GM23338 (cell line): Measurements from ENCODE around the gene SLC7A4. TPM values are rescaled to one million over a fixed set of nuclear protein-coding genes. Genes with fewer than 3 reads are reported as not detected.

Source experiments
- ATAC-seq: fragments of 200-7000 bp; cut with Tn5 transposase; 3 replicates; pipeline ENCODE4 v1.9.1; 2020
- DNase-seq: peaks from one replicate; pipeline ENCODE4 v3.0.0-alpha.2; 2015; ENCODE audit warnings: low spot score
- H2AFZ ChIP-seq: fragments of 200-600 bp; sonication (generic); 2 replicates; pipeline ENCODE4 v1.8.0; 2016; ENCODE audit warnings: antibody characterized with exemption, mild to moderate bottlenecking, moderate library complexity
- H3F3A ChIP-seq: fragments of 200-600 bp; sonication (generic); replicated peaks from 2 replicates; pipeline ENCODE4 v1.8.0; 2017; ENCODE audit warnings: antibody characterized with exemption, mixed run types, low read depth
- H3K27ac ChIP-seq: fragments of 200-600 bp; sonication (generic); 2 replicates; pipeline ENCODE4 v1.6.1; 2016; ENCODE audit warnings: low read depth
- H3K27me3 ChIP-seq: fragments of 200-600 bp; sonication (generic); 2 replicates; pipeline ENCODE4 v1.8.0; 2016; ENCODE audit warnings: mild to moderate bottlenecking, mixed run types, moderate library complexity; ENCODE audit not compliant: insufficient read depth
- H3K36me3 ChIP-seq: fragments of 200-600 bp; sonication (generic); 2 replicates; pipeline ENCODE4 v1.8.0; 2016; ENCODE audit warnings: mild to moderate bottlenecking; ENCODE audit not compliant: insufficient read depth
- H3K4me1 ChIP-seq: fragments of 200-600 bp; sonication (generic); 2 replicates; pipeline ENCODE4 v1.8.0; 2016; ENCODE audit warnings: mild to moderate bottlenecking, moderate library complexity; ENCODE audit not compliant: insufficient read depth
- H3K4me2 ChIP-seq: fragments of 200-600 bp; sonication (generic); 2 replicates; pipeline ENCODE4 v1.7.1; 2017; ENCODE audit warnings: mixed run types
- H3K4me3 ChIP-seq: fragments of 200-600 bp; sonication (generic); 2 replicates; pipeline ENCODE4 v1.6.1; 2016; ENCODE audit warnings: mixed run types
- H3K79me2 ChIP-seq: fragments of 200-600 bp; sonication (generic); replicated peaks from 2 replicates; pipeline ENCODE4 v1.8.0; 2017; ENCODE audit warnings: mild to moderate bottlenecking; ENCODE audit not compliant: insufficient read depth
- H3K9me2 ChIP-seq: fragments of 200-600 bp; sonication (generic); 2 replicates; pipeline ENCODE4 v1.8.0; 2017; ENCODE audit not compliant: insufficient read depth
- H4K20me1 ChIP-seq: fragments of 200-600 bp; sonication (generic); replicated peaks from 2 replicates; pipeline ENCODE4 v1.8.0; 2017; ENCODE audit warnings: mild to moderate bottlenecking; ENCODE audit not compliant: insufficient read depth
- H3K27ac Mint-ChIP-seq: 2 replicates; pipeline ENCODE4 v1.8.0; 2020; ENCODE audit warnings: inconsistent platforms, mild to moderate bottlenecking, moderate library complexity, mixed read lengths
- H3K27me3 Mint-ChIP-seq: 3 replicates; pipeline ENCODE4 v1.8.0; 2022; ENCODE audit warnings: low read depth, mild to moderate bottlenecking, moderate library complexity, mixed read lengths, inconsistent platforms; ENCODE audit not compliant: insufficient read depth, poor library complexity
- H3K36me3 Mint-ChIP-seq: 3 replicates; pipeline ENCODE4 v1.8.0; 2021; ENCODE audit warnings: low read depth, mild to moderate bottlenecking, inconsistent platforms, moderate library complexity, mixed read lengths
- H3K4me1 Mint-ChIP-seq: 3 replicates; pipeline ENCODE4 v1.8.0; 2020; ENCODE audit warnings: mild to moderate bottlenecking, inconsistent platforms, mixed read lengths
- H3K4me3 Mint-ChIP-seq: 3 replicates; pipeline ENCODE4 v1.8.0; 2021; ENCODE audit warnings: moderate library complexity, mild to moderate bottlenecking, inconsistent platforms, mixed read lengths
- H3K9me3 Mint-ChIP-seq: 3 replicates; pipeline ENCODE4 v1.8.0; 2020; ENCODE audit warnings: moderate library complexity, mild to moderate bottlenecking, inconsistent platforms, mixed read lengths
- EZH2 ChIP-seq: fragments of 200-600 bp; sonication (generic); IDR thresholded peaks from one replicate; pipeline ENCODE4 v1.8.0; 2017; ENCODE audit warnings: antibody characterized with exemption, mild to moderate bottlenecking, low read depth; ENCODE audit not compliant: unreplicated experiment
- NANOG ChIP-seq: IDR thresholded peaks from 2 replicates; pipeline ENCODE4 v1.6.1; 2016; ENCODE audit warnings: antibody characterized with exemption, borderline replicate concordance
- POLR2AphosphoS5 ChIP-seq: IDR thresholded peaks from 2 replicates; pipeline ENCODE4 v1.6.1; 2016; ENCODE audit warnings: antibody characterized with exemption, low read depth
- STAT1 ChIP-seq: IDR thresholded peaks from one replicate; pipeline ENCODE4 v1.6.1; 2016; ENCODE audit warnings: antibody characterized with exemption; ENCODE audit not compliant: unreplicated experiment
- ZNF114 ChIP-seq: fragments of 250-450 bp; sonication (Bioruptor Pico); IDR thresholded peaks from 2 replicates; pipeline ENCODE4 v1.5.0; 2020; ENCODE audit warnings: mild to moderate bottlenecking, moderate library complexity
- ZNF462 ChIP-seq: fragments of 250-450 bp; sonication (Bioruptor Pico); IDR thresholded peaks from 2 replicates; pipeline ENCODE4 v1.5.0; 2020; ENCODE audit warnings: mild to moderate bottlenecking, moderate library complexity
- polyA plus RNA-seq: library from polyadenylated mRNA; unstranded; fragments of >200 nt; fragmentation: Nextera tagmentation; extraction: Ambion mirVana; gene quantifications from 2 replicates; pipeline ENCODE4 v1.2.1, GENCODE V29; 2016
- total RNA-seq: library from RNA; depleted of rRNA; stranded (reverse); fragments of >200 nt; shearing (Covaris generic); gene quantifications from 2 replicates; pipeline ENCODE4 v1.2.3, GENCODE V29; 2014

SLC7A4 gene
- total and polyA plus RNA-seq, 2 experiments from 2014 or later: 0.07 to 0.44 TPM

- TF ChIP-seq STAT1 (no peak), EZH2 (no peak), ZNF462 (CRISPR knock-in tag) (no peak), NANOG (no peak)
Measured at GRCh38 chr22:21067075-21067900, 34.9 kb upstream of the SLC7A4 start (continued).

- no peak for DNase-seq
- Mint-ChIP-seq H3K4me1 (no peaks in the 10 kb centered on the region), H3K4me3 (no peak overlapping the region), H3K36me3 (no peaks in the 10 kb centered on the region; the same call in 2 of the 3 replicates), H3K27me3 (peaks cover 7% of the 10 kb centered on the region), H3K27ac (no peak overlapping the region), H3K9me3 (peaks cover 10% of the 10 kb centered on the region; the same call in 2 of the 3 replicates)
- ATAC-seq: no peak
- Histone ChIP-seq H3K27me3 (no peaks in the 10 kb centered on the region), H3K79me2 (no peaks in the 10 kb centered on the region), H3K4me3 (no peak overlapping the region), H3K4me2 (no peak overlapping the region), H3K9me2 (no peaks in the 10 kb centered on the region), H3K27ac (no peak overlapping the region), H3F3A (no peaks in the 10 kb centered on the region), H4K20me1 (no peaks in the 10 kb centered on the region), H3K36me3 (no peaks in the 10 kb centered on the region), H3K4me1 (no peaks in the 10 kb centered on the region), H2AFZ (no peak overlapping the region)
- TF ChIP-seq ZNF114 (no peak), POLR2AphosphoS5 (no peak), STAT1 (no peak), EZH2 (no peak), ZNF462 (CRISPR knock-in tag) (no peak)
Measured at GRCh38 chr22:21064917-21065864, 32.8 kb upstream of the SLC7A4 start.
